GM19395 (cell line): ENCODE measurements around the gene TRPV6.

ENCODE experiments used
- ATAC-seq: cut with Tn5 transposase; IDR thresholded peaks from one replicate; pipeline ENCODE4 v1.9.1; 2021; ENCODE audit warnings: mild to moderate bottlenecking, moderate library complexity; ENCODE audit not compliant: unreplicated experiment

Gene TRPV6

DNA sequence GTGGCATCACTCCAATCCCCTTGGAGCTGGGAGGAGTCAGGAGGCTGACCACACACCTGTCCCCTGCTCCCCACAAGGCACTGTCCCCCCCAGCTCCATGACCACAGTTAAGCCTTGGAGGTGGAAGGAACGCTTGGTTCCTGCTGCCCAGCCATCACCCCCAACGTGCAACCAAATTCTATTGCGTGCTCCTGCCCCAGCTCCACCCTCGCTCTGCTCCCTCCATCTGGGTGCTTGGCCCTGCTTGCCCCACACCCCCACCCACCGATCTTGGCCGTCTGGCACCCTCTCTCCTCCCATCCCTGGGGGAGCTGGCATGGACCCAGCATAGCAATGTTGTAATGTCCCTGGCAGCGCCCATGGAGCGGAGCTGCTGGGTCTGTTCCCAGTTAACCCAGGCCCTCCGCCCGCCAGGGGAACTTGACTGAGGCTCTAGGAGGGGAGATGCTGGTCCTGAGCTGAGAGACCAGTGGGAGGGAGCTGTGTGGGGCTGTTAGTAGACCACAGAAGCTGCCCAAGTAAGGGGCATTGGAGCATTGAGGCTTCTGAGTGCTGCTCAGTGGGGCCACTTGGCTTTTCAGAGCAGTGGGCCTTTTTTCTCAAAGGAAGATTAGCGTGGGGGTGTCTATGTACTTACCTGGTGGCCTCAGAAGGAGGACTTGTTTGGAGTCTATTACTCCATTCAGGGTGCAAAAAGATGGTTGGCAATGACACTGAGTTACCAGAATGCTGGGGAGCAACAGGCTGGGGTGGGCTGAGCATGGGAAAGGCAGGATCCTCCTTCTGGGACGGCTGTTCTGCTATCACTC lies 29.6 kb downstream of the TRPV6 start:
- ATAC-seq: no peak

DNA sequence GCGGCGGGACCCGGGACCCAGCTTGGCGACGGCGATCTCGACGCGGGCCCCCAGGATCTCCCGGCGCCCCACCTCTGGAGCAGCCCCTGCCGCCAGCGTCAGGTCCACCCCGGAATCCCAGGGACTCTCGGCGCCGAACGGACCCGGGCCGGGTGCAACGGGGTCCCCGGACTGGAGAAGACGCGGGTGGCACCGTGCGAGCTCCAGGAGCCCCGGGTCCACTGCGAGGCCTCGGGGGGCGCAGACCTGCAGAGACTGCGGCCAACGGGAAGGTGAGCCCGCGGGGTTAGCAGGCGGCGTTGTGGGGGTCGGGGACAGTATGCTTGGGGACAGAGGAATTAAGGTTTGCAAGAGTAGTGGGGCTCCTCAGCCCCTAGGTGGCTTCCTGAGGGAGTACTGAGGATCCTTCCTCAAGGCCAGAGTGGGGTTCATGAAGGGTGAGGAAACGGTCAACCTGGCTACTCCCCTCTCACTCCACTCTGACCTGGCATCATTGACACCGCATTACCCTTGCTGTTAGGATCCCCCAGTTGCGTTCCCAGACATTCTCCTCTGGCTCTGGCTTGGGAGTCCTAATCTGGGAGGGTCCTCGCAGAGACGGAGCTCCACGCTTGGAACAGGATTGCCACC lies 30.3 kb downstream of the TRPV6 start:
- ATAC-seq: peak; percentile 11

DNA sequence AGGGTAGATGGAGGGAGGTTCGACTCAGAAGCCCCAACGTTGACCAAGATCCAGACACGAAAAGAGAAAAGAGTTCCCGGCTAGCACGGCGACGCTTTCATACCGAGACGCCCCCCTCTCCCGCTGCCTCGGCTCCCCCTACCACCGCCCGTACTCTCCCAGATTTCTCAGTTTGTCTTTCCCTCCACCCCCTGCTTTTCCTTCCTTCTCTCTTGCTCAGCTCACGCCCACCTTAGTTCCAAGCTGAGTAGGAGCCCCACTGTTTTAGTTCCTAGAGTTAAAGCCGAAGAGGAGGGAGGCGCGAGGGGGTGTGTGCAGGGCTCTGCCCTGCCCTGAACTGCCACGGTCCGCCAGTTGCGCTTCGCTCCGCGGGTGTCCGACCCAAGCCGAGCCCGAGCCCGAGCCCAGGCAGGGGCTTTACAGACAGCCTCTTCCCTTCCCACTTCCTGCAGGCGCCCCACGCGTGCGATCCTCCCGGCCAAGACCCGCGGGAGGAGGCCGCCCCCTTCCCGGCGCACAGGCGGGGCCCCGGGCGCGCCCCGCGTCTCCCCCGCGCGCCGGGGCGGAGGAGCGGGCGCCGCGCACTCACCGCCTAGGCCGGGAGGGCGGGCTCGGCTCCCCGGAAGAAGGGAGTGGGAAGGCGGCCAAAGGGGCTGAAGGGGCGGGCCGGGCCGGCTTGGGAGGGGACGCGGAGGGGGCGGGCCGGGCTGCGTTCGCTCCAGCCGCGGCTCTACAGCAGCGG lies 31.0 kb downstream of the TRPV6 start, which contains the start of gene EPHB6:
Gene EPHB6, plus strand, starts transcription at position 705 of the 742 bp plus-strand sequence. CDS start 8,152 bp downstream, outside the sequence.
- ATAC-seq: peak; percentile 65

DNA sequence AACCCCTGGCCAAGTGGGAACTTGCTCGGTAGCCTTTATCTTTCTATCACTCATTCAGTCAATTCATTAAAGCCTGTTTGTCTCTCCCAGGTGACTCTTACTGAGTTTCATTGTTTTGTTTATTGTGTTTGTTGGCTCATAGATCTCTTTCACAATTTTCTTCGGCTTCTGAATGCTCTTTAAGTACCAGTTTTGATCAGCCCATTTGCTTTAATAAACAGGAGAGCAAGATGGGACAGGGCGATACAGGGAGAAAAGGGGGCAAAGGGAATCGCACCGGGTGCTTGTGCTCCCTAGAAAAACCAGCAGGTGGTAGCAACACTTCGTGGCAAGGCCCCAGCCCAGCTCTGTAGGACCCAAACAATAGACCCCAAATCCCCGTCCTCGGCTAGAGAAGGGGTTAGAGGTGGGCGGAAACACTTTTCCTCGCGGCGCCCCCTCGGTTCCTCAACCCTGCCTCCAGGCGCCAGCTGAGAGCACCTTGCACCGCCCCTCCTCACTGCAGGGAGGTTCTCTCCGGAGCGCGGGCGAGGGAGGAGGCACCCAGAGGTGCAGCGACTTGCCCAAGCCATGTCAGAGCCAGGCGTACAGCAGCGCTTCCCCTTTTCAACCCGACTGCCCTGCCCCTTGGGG lies 31.7 kb downstream of the TRPV6 start:
- ATAC-seq: peak; percentile 86

DNA sequence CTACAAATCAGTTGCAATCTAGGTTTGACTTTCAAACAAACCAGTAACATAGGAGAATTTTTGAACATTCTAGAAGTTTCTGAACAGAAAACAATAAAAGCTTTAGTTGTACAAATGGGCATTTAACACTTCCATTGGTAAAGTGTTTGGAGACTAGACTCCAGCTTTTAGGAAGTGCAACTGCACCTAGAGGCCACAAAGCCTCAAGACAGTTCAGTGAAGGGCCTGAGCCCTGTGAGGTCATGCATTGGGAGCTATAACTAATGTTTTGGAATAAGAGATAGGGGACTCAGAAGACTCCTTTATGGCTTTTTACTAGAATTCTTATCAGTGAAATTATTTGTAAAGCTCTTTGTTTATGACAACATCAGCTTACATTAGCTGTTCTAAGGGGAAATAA lies 33.6 kb downstream of the TRPV6 start:
- no peak for ATAC-seq

DNA sequence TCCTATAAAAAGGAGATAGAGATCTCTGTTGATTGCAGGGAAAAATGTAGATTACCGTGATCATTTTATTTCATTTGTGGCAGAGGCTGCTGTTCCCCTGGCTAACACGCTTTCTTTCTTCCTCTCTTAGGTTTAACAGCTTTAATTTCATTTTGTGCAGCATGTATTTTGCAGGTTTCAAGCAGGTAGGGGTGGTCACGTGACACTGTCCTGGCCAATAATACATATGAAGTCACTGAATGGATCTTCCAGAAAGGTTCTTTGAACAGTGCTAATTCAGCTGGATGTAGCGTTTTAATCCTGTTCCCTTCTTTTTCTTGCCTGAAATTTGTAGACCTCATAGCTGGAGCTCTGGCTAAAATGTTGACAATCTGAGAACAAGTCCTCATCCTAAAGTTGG lies 34.3 kb downstream of the TRPV6 start:
- no peak for ATAC-seq

DNA sequence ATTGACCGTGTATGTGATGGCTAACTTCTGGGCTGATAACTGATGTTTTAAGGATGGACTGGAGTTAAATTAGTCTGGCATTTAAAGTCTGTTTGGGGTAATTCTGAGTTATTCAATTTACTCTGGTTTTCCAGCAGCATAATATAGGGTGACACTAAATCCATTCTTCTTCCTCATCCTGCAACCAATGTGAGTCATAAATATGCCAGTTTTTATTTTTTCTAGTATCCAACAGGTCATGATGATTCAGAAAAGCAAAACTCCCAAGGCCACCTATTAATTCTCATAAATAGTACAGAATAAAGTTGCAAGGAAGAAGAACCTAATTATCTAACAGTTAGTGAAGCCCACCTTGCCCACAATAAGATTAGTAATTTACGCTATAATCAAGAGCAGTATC lies 38.2 kb downstream of the TRPV6 start:
- no peak for ATAC-seq

DNA sequence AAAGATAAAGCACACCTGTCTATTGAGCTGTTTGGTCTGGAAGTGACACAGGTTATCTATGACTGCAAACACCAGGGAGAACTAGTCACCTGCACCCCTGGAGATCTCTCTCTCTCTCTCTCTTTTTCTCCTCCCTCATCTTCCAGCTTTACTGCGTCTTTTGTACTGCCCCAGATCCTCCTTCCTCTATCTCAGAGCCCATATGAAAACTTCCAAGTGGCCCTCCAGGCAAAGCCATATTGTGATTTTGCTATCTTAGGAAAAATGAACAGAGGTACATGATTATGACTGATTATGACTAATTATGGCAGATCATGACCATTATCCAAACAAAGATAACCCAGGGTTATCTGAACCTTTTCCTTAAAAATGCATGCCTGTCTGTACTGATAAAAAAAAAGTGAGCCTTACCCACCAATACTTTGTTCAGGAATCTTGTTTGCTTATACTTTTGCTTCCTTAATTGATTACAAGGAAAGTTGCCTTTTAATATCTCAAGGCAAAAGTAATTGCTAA lies 43.2 kb downstream of the TRPV6 start:
- no peak for ATAC-seq

DNA sequence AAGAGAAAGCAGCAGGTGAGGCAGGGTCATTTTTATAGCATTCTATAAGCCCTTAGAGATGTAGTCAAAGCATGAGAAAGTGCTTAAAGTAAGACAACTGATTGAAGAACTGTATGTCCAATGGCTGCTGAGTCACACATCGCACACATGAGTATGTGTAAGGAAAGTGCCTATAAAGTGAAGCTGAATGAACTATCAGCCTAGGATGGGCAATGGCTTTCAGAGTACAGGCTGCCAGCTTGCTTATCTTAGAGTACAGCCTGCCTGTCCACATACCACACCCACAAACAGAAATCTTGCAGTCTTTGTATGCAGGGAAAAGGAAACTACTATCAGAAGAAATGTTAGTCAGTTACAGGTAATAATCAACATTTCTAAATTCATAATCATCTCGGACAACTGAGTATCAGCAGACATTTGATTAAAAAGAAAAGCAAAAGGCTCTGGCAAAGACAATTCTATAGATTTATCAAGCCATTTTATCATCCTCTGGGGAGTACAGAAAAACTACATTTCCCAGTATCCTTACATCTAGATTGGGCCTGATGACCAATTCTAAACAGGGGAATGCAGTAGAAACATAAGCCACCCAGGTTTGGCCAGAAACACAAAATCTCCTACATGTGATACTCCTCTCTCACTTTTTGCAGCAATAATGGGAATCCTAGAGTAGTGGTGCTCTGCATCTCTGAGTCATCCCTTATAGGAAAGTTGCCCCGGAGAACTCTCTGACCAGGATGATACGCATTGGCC lies 46.9 kb downstream of the TRPV6 start:
- ATAC-seq: no peak

DNA sequence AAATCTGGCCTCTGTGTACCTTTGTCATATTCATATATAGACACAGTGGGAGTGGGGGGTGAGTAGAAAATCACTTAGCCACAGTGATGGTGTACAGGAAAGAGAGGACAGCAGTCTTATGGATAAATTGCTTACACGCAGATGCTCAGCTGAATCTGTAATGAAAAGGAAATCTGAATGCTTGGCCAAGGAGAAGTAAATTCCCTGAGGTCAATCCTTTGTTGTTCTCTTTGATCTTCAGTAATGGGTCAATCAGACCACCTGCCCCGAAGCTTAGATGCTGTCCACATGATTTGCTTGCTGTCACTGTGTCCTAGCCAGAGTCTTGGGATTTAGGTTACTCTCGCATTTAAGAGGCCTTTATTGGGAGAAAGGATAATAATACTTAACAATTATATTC lies 49.1 kb downstream of the TRPV6 start:
- no peak for ATAC-seq

DNA sequence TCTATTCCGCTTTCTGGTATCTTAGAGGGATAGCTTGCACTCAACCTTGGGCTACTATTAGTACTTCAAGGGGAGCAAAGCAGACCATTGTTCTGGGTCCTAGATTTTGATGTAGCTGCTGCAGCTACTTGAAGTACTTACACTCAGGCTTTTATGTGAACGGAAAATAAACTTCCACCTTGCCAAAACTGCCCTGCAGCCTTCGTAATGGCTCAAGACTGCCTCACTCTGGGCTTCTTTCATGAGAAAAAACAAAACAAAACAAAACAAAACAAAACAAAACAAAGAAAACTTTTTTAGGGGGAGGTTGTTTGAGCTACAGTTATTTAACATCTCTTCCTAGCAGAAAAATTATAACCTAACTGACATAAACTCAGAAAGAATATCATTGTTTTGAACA lies 50.1 kb downstream of the TRPV6 start:
- ATAC-seq: no peak

DNA sequence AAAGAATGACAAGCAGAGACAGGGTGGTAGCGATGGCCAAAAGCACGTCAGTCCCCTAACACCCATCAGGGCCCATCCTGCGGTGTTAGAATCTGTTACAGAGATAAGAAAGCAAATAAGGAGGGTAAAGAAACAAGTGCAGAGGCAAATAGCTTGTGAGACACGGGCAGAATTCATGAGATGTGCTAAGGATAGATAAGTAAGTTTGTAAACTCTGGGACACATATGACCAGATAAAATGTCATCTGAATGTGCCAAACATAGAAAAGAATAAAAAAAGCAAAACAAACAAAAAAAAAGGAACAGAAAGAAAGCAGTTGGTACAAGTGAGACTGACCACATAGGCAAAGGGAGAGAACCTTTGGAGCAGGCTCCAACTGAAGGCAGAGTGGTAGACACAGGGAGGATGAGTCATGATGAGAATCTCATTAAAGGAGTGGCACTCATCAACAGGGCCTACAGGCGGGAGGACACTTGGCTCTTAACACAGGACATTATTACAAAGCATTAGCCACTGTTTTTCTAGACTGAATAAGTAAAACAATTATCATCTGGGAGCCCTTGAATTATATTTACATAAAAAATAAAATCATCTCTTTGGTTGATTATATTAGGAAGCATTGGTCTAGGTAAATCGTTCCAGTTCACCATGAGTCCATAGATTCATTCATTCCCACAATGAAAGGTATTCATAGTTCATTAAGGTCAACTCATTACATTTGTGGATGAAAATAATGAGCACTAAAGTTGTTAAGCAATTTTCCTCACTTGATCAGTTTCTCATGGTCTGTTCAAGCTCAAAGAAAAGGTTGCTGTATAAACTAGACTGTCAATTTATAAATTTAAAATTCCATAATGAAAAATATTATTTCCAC lies 52.1 kb downstream of the TRPV6 start:
- peak; percentile 82 for ATAC-seq

DNA sequence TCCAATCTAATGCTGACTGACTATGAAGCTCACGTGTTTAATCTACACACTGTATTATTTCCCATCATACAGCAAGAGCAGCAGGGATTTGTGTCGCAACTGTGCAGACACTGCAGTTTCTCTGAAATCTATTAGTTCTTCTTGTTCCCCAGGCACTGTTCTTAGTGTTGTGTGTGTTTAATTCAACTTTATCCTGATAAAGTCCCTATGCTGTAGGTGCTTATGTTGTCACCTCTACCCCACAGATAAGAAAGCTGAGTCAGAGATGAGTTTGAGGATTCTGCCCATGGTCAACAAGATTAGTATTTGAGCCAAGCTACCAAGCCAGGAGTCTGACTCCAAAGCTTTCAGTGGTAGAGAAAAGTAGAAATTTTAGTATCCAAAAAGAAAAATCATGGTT lies 53.1 kb downstream of the TRPV6 start:
- ATAC-seq: no peak

DNA sequence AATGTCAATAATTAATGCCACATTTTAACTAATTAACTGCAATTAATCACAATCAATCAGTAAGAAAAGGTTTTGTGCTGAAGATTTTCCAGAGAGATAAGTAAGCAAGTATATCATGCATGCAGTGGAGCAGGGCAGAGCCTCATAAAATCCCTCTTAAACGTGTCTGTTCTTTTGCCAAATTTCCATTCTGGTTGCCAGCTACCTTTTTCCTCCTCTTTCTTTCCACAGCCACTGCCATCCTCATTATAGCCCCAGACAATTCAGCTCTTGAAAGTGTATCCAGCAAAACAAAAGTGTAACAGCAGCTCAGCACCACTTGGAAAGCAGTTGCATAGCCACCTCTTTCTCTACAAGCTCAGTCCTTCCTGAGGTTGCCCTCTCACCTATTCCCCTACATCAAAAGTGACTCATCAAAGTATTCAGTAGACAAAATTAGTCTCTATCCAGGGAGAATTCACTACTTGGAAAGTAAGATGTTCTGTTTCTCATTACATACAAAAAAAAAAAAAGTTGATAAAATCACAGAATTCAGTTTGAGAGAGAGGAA lies 57.5 kb downstream of the TRPV6 start:
- no peak for ATAC-seq

DNA sequence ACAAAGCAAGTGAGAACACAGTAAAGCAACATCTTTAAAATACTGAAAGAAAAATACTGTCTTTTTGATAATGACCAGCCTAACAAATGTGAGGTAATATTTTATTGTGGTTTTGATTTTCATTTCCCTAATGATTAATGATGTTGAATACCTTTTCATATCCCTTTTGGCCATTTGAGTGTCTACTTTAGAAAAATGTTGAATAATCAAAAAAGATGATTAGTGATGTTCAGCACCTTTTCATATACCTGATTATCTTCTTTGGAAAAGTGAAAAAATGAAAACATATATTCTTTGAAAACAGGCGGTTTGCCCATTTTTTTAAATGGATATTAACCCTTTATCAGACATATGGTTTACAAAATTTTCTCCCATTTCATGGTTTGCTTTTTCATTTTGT lies 62.8 kb downstream of the TRPV6 start:
- ATAC-seq: no peak
